ENCODE results near the gene RASA3.

DNA sequence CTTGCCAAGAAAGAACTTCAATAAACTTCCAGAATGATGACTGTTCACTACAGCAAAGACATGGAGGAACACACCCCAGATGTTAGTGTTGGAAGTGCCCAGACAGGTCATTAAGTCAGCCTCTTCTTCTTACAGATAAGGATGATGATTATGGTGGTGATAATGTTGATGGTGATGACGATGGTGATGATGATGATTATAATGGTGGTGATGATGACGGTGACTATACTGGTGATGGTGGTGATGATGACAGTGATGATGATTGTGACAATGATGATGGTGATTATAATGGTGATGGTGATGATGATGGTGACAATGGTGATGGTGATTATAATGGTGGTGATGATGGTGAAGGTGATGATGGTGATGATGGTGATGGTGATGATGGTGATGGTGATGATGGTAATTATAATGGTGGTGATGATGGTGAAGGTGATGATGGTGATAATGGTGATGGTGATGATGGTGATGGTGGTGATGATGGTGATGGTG lies 167.0 kb downstream of the RASA3 start:
- TF ChIP-seq, protein P1, sequence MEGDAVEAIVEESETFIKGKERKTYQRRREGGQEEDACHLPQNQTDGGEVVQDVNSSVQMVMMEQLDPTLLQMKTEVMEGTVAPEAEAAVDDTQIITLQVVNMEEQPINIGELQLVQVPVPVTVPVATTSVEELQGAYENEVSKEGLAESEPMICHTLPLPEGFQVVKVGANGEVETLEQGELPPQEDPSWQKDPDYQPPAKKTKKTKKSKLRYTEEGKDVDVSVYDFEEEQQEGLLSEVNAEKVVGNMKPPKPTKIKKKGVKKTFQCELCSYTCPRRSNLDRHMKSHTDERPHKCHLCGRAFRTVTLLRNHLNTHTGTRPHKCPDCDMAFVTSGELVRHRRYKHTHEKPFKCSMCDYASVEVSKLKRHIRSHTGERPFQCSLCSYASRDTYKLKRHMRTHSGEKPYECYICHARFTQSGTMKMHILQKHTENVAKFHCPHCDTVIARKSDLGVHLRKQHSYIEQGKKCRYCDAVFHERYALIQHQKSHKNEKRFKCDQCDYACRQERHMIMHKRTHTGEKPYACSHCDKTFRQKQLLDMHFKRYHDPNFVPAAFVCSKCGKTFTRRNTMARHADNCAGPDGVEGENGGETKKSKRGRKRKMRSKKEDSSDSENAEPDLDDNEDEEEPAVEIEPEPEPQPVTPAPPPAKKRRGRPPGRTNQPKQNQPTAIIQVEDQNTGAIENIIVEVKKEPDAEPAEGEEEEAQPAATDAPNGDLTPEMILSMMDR (IDR thresholded peaks at IDR 0.05), result no peak
- no peak for TF ChIP-seq POLR2A (IDR thresholded peaks at IDR 0.05)
- TF ChIP-seq EP300 (IDR thresholded peaks at IDR 0.05), result no peak
- TF ChIP-seq POLR2AphosphoS5 (IDR thresholded peaks at IDR 0.05), result no peak

Measured in gastroesophageal sphincter (tissue), 3 donors.